GM06990 (cell line): ENCODE data around the gene EHMT1.

ENCODE experiments used
- DNase-seq: peaks from one replicate; pipeline ENCODE4 v3.0.0-alpha.2; 2011; ENCODE audit not compliant: insufficient read length; ENCODE audit errors: extremely low read depth
- H3K27me3 ChIP-seq: replicated peaks from 2 replicates; pipeline ENCODE4 v1.6.0; 2011; ENCODE audit warnings: low read length; ENCODE audit not compliant: control insufficient read depth, insufficient read depth
- H3K36me3 ChIP-seq: 2 replicates; pipeline ENCODE4 v1.5.1; 2011; ENCODE audit warnings: low read length; ENCODE audit not compliant: control insufficient read depth, insufficient read depth
- H3K4me3 ChIP-seq: replicated peaks from 2 replicates; pipeline ENCODE4 v1.5.1; 2011; ENCODE audit warnings: low read depth, mild to moderate bottlenecking, control low read depth, low read length
- TF ChIP-seq, protein P1 (sequence below): IDR thresholded peaks from 2 replicates; pipeline ENCODE4 v1.5.1; 2011; ENCODE audit warnings: low read length, control low read depth, mild to moderate bottlenecking, inconsistent platforms; ENCODE audit not compliant: insufficient read depth, poor library complexity, severe bottlenecking

The EHMT1 gene

DNA sequence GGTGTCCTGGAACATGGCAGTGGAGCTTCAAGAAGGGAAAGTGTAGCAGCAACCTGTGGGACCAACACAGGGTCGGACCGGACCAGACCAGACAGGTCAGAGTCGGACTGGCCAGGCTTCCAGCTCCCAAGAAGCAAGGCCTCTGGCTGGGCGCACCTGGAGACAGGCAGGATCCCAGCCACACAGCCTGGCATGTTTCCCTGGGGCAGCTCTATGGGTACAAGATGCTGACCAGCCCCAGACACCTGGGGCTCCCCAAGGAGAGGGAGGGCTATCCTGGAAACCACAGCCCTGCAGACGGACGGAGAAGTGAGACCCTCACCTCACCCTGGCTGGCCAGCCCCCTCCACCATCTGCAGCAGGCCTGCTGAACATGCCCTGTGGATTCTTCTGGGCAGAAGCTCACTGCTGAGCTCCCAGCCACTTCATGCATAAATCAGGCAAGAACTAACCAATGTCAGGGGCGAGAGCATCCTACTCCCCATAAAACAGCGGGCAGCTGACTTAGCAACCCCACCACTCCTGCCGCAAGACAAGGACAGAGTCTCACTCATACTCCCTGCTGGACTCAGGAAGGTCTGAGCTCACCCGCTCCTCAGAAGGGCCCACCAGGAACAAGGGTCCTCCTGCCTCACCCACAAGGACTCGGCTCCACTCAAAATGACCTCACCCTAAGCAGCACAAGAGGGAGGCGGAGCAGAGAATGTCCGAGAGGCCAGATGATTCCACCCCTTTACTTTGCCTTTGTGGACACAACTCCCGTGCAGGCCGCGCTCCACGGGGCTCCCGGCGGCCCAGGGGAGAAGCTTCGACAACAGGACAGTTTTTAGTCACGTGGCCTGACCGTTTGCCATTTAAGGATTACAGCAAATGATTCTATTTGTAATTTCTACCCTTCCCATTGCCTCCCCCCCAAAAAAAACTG lies 37.2 kb upstream of the EHMT1 start:
- DNase-seq = no peak
- no peak overlapping the region for H3K4me3 ChIP-seq
- TF ChIP-seq, protein P1, sequence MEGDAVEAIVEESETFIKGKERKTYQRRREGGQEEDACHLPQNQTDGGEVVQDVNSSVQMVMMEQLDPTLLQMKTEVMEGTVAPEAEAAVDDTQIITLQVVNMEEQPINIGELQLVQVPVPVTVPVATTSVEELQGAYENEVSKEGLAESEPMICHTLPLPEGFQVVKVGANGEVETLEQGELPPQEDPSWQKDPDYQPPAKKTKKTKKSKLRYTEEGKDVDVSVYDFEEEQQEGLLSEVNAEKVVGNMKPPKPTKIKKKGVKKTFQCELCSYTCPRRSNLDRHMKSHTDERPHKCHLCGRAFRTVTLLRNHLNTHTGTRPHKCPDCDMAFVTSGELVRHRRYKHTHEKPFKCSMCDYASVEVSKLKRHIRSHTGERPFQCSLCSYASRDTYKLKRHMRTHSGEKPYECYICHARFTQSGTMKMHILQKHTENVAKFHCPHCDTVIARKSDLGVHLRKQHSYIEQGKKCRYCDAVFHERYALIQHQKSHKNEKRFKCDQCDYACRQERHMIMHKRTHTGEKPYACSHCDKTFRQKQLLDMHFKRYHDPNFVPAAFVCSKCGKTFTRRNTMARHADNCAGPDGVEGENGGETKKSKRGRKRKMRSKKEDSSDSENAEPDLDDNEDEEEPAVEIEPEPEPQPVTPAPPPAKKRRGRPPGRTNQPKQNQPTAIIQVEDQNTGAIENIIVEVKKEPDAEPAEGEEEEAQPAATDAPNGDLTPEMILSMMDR = no peak
- no peaks in the 10 kb centered on the region for H3K27me3 ChIP-seq
- peaks cover 17% of the 10 kb centered on the region for H3K36me3 ChIP-seq

DNA sequence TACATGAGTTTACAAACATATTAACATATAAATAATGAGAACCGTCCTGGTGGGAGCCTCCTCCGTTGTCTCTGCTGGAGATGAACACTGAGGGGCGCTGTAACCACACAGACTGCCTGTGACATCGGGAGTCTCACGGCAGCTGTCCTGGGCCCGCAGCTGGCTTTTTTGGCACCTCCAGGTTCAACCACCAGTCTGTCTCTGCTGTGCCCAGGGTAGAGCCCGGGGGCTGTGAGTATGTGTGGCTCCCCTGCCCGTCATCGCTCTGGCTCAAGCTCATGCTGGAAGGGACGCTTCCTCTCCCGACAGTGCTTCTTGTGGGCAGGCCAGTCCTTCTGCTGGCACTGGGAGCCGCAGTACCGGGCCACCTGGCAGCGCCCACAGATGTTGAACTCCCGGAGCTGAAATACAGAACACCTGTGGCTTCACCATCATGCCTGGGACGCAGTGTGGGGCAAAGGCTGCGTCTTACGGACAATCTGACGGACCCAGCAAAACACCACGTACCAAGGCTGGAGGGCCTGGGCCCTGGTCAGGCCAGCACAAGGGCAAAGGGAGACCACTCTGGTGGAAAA lies 36.4 kb upstream of the EHMT1 start:
- DNase-seq = no peak
- peaks cover 20% of the 10 kb centered on the region for H3K36me3 ChIP-seq
- TF ChIP-seq, protein P1 = peak; percentile 9
- no peak overlapping the region for H3K4me3 ChIP-seq
- H3K27me3 ChIP-seq = no peaks in the 10 kb centered on the region

DNA sequence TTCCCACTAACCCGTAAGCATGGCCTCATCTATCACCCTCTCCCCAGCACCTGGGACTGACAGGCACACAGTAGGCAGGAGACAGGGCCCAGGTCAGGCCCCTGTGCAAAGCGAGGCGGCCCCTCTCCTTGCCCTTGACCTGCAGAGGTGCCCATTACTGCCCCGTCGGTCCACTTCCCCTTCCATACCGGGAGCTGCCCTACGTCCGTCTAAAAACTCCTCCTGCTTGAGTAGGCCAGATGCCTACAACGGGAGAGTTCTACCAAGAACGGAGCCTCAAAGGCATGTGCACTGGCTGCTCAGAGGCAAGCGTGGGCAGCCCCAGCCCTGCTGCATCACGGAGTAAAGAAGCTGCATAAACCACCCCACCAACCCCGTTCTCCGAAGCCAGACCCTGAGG lies 35.5 kb upstream of the EHMT1 start:
- no peak for DNase-seq
- peaks cover 25% of the 10 kb centered on the region for H3K36me3 ChIP-seq
- TF ChIP-seq, protein P1 = no peak
- no peaks in the 10 kb centered on the region for H3K27me3 ChIP-seq
- H3K4me3 ChIP-seq = no peak overlapping the region

DNA sequence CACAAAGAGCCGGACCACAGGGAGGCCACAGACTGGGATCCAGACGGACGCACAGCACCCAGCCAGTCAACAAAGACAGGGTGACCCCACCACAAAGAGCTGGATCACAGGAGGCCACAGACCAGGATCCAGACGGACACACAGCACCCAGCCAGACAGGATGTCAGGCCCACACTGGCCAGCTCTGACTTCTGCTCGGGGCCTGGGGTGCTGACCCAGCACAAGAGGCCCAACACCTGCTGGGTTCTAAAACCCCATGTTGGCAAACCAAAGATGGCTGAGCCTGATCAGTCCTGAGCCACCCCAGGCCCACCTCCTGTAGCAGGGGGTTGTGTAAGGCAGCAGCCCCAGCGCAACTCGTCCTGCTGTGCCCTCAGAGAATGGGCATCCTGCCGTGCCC lies 34.8 kb upstream of the EHMT1 start:
- Histone ChIP-seq H3K27me3 (no peaks in the 10 kb centered on the region), H3K4me3 (no peak overlapping the region), H3K36me3 (peaks cover 26% of the 10 kb centered on the region)
- DNase-seq = no peak
- TF ChIP-seq, protein P1 = no peak

DNA sequence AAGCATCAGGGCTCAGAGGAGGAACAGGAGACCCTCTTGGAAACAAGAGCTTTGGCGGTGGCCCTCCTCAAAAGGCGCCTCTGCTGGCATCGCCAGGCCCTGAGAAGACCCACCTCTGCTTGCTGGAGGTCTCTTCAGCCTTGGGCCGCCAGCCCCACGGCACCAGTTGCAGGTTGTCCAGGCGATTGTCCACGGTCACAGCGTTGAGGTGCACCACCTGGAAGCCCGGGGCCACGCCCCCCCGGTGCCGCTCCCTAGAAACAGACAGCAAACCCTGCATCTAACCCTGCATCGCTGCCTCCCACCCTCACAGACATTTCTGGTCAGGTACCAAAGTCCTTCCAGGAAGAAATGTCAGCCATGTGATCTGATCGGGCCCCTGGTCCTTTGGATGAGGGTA lies 32.0 kb upstream of the EHMT1 start:
- Histone ChIP-seq H3K4me3 (no peak overlapping the region), H3K36me3 (peaks cover 23% of the 10 kb centered on the region), H3K27me3 (no peaks in the 10 kb centered on the region)
- DNase-seq = no peak
- TF ChIP-seq, protein P1 = no peak
